ENCODE data around the gene ASCC1. TPM values are rescaled to one million over a fixed set of nuclear protein-coding genes. Genes with fewer than 3 reads are reported as not detected.

Gene ASCC1
- total RNA-seq, 1 experiment from 2014 or later: 15.7 TPM

- Histone ChIP-seq H3K9me2 (replicated peaks; ENCODE audit: low read length) (no peaks in the 10 kb centered on the region), H3K27me3 (ENCODE audit: low read length) (no peaks in the 10 kb centered on the region), H3K4me3 (ENCODE audit: low read length) (no peak overlapping the region), H3K9ac (ENCODE audit: low read length) (no peak overlapping the region), H2AFZ (ENCODE audit: low read length) (no peak overlapping the region), H3K36me3 (ENCODE audit: low read depth, low read length) (no peaks in the 10 kb centered on the region), H3F3A (ENCODE audit: low read length, unreplicated experiment) (no peaks in the 10 kb centered on the region), H3K79me2 (ENCODE audit: low read length) (no peaks in the 10 kb centered on the region), H3K27ac (ENCODE audit: low read length) (no peak overlapping the region), H3K4me2 (ENCODE audit: low read length) (no peak overlapping the region), H4K20me1 (ENCODE audit: low read length) (no peaks in the 10 kb centered on the region), H3K4me1 (ENCODE audit: insufficient read depth, low read length) (peaks cover 8% of the 10 kb centered on the region), H3K9me3 (ENCODE audit: low read length) (no peaks in the 10 kb centered on the region)
- BruUV-seq (replicated peaks): no TSS peak
- DNase-seq (no peak), ATAC-seq (no peak)
- ChIA-PET CTCF (no interaction called here), POLR2A (ENCODE audit: unreplicated experiment) (no interaction called here)
- TF ChIP-seq EZH2phosphoT487 (IDR thresholded peaks at IDR 0.05; ENCODE audit: borderline replicate concordance, low read length): no peak
- no peak for TF ChIP-seq CTCF (conservative IDR thresholded peaks at IDR 0.05; ENCODE audit: low read depth, low read length)
- TF ChIP-seq EZH2 (IDR thresholded peaks at IDR 0.05; ENCODE audit: low read length, unreplicated experiment): no peak
- intact Hi-C loops (cut with micrococcal nuclease): no loop called here
These were observed 149.5 kb downstream of the ASCC1 start for GRCh38 chr10:72066318-72067284.

GRCh38 chr10:72065439-72066025 lies 150.5 kb downstream of the ASCC1 start:
- DNase-seq (no peak), ATAC-seq (no peak)
- H3K9me2 ChIP-seq (replicated peaks; ENCODE audit: low read length): no peaks in the 10 kb centered on the region
- H3K27me3 ChIP-seq (ENCODE audit: low read length): no peaks in the 10 kb centered on the region
- no peaks in the 10 kb centered on the region for H3K36me3 ChIP-seq (ENCODE audit: low read depth, low read length)
- no TSS peak for BruUV-seq (replicated peaks)
- no peaks in the 10 kb centered on the region for H3K79me2 ChIP-seq (ENCODE audit: low read length)
- H3F3A ChIP-seq (ENCODE audit: low read length, unreplicated experiment): no peaks in the 10 kb centered on the region
- no peak overlapping the region for H3K4me2 ChIP-seq (ENCODE audit: low read length)
- no peak overlapping the region for H3K9ac ChIP-seq (ENCODE audit: low read length)
- H3K27ac ChIP-seq (ENCODE audit: low read length): no peak overlapping the region
- no peaks in the 10 kb centered on the region for H4K20me1 ChIP-seq (ENCODE audit: low read length)
- ChIA-PET CTCF (no interaction called here), POLR2A (ENCODE audit: unreplicated experiment) (no interaction called here)
- TF ChIP-seq EZH2 (IDR thresholded peaks at IDR 0.05; ENCODE audit: low read length, unreplicated experiment): no peak
- TF ChIP-seq EZH2phosphoT487 (IDR thresholded peaks at IDR 0.05; ENCODE audit: borderline replicate concordance, low read length): no peak
- TF ChIP-seq CTCF (conservative IDR thresholded peaks at IDR 0.05; ENCODE audit: low read depth, low read length): no peak
- intact Hi-C loops (cut with micrococcal nuclease): no loop called here
- peaks cover 8% of the 10 kb centered on the region for H3K4me1 ChIP-seq (ENCODE audit: insufficient read depth, low read length)
- H2AFZ ChIP-seq (ENCODE audit: low read length): no peak overlapping the region
- H3K9me3 ChIP-seq (ENCODE audit: low read length): no peaks in the 10 kb centered on the region
- H3K4me3 ChIP-seq (ENCODE audit: low read length): no peak overlapping the region

Data from PC-3 (cell line).